Tibial nerve (tissue), 4 donors: Measurements from ENCODE around the gene SLC25A4.

ENCODE experiments used
- EP300 ChIP-seq, 2 donors: sonication (generic); formaldehyde crosslinking; IDR thresholded peaks; one replicate each; pipeline ENCODE4 v1.6.1; 2017; ENCODE audit warnings: antibody characterized with exemption in 2 of 2, mild to moderate bottlenecking in 1 of 2
- POLR2A ChIP-seq, 2 donors: fragments of 450-650 bp; IDR thresholded peaks; one replicate each; pipeline ENCODE4 v1.6.1; 2017; ENCODE audit warnings: antibody characterized with exemption in 2 of 2, mild to moderate bottlenecking in 2 of 2, moderate library complexity in 2 of 2
- TF ChIP-seq, protein P1 (sequence below), 5 experiments: fragments of 200-600 bp in 3 of 5; fragments of 450-650 bp in 2 of 5; sonication (generic) in 3 of 5; IDR thresholded peaks; one replicate each; pipeline ENCODE4 v1.5.1; 2016 to 2019; ENCODE audit warnings: antibody characterized with exemption in 5 of 5, mild to moderate bottlenecking in 3 of 5, moderate library complexity in 2 of 5

- TF ChIP-seq, protein P1, sequence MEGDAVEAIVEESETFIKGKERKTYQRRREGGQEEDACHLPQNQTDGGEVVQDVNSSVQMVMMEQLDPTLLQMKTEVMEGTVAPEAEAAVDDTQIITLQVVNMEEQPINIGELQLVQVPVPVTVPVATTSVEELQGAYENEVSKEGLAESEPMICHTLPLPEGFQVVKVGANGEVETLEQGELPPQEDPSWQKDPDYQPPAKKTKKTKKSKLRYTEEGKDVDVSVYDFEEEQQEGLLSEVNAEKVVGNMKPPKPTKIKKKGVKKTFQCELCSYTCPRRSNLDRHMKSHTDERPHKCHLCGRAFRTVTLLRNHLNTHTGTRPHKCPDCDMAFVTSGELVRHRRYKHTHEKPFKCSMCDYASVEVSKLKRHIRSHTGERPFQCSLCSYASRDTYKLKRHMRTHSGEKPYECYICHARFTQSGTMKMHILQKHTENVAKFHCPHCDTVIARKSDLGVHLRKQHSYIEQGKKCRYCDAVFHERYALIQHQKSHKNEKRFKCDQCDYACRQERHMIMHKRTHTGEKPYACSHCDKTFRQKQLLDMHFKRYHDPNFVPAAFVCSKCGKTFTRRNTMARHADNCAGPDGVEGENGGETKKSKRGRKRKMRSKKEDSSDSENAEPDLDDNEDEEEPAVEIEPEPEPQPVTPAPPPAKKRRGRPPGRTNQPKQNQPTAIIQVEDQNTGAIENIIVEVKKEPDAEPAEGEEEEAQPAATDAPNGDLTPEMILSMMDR (IDR thresholded peaks at IDR 0.05), result no peak
- TF ChIP-seq POLR2A (IDR thresholded peaks at IDR 0.05) (no peak), EP300 (IDR thresholded peaks at IDR 0.05) (no peak)
These were observed 41.6 kb upstream of the SLC25A4 start for GRCh38 chr4:185101354-185101890.
